NCI-H2029 treated with DMSO at 0.1 percent for 48 hours (cell line): ENCODE data around the gene SLITRK3.

Source experiments
- DNase-seq: peaks from one replicate; lab custom pipeline; 2025; lab: John Stamatoyannopoulos, UW

SLITRK3 gene, protein sequence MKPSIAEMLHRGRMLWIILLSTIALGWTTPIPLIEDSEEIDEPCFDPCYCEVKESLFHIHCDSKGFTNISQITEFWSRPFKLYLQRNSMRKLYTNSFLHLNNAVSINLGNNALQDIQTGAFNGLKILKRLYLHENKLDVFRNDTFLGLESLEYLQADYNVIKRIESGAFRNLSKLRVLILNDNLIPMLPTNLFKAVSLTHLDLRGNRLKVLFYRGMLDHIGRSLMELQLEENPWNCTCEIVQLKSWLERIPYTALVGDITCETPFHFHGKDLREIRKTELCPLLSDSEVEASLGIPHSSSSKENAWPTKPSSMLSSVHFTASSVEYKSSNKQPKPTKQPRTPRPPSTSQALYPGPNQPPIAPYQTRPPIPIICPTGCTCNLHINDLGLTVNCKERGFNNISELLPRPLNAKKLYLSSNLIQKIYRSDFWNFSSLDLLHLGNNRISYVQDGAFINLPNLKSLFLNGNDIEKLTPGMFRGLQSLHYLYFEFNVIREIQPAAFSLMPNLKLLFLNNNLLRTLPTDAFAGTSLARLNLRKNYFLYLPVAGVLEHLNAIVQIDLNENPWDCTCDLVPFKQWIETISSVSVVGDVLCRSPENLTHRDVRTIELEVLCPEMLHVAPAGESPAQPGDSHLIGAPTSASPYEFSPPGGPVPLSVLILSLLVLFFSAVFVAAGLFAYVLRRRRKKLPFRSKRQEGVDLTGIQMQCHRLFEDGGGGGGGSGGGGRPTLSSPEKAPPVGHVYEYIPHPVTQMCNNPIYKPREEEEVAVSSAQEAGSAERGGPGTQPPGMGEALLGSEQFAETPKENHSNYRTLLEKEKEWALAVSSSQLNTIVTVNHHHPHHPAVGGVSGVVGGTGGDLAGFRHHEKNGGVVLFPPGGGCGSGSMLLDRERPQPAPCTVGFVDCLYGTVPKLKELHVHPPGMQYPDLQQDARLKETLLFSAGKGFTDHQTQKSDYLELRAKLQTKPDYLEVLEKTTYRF

DNA sequence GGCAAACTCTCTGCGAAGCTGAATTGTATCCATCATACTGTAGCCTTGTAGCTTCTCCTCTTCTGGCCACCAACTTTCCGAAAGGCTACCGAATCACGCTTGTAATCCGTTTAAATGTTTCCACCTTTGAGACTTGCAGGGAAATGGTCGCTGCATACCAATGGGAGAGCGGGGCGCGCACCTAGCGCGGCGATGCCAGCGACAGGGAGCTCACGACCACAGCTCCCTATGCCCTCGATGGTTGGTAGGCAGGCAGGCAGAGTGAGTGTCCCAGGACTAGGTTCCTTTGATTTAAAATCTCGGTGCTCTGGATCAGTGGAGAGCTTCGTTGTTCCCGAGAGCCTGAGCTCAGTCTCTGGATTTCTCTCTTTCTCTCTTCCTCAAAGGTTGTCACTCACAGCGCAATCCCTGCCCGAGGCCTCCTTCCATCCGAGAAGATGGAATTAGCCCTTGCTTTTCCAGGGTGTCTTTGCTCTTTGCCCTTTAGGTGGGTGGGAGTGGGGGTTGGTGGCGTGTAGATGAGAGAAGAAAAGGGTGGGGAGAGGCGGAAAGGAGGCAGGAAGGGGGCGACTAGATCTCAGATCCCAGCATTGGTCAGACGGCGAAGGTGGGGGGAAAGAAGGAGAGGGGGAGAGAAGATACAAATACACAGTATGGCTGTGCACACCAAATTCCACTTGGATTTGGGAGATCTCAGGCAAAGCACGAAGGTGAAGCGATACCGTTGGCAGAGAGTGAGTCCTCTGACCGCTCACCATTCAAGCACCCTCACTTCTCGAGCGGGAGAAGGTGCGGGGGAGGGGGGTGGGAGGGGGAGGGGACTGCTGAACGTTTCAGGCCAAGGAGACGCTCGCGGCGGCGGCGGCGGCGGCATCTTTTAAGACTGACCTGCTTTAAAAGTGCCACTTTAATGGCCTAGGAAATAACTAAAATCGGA lies at the start of gene SLITRK3:
Gene SLITRK3 (minus strand): TSS at position 745 of the 937 bp plus-strand sequence. CDS start 5,554 bp downstream, outside the sequence.
- no peak for DNase-seq

DNA sequence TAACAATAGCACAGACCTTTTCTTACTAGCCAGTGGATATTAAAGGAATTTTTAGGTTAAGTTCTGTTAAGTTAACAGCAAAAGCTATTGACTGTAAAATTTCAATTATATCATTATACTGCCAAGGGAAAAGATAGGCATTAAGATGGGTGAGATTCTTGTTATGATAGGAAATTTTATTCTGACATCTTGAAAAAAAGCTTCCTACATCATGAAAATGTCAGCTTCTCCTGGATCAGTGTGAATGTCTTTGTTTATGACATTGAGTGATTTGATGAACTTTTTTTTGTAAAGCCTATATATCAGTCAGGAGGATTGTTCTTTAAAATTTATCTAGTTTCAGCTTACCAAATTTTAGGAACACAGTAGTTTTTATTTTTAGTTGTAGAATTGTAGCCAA lies 47.4 kb upstream of the SLITRK3 start:
- DNase-seq, result no peak

DNA sequence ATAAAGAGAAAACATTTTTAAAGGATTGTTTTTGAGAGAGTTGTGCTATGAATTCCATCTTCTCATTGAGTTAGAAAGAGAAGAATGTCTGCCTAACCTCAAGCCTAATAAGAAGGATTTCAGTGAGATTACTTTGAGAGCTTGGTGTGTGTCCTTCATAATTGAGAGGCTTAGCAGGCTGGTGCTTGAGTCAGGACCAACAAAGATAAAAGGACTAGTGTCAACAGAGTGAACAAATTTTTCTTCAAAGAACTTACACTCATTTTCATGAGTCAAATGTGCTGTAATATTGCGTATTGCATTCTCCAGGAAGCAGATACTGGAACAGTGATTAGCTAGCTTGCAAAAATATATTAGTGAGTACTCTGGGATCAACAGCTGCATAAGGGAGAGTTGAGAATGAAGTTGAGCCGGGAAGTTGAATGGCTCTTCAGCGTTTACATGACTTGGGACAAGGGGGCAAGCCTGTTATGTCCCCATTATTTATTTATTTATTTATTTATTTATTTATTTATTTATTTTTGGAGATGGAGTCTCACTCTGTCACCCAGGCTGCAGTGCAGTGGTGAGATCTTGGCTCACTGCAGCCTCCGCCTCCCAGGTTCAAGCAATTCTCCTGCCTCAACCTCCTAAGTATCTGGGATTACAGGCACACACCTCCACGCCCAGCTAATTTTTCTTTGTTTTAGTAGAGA lies 37.5 kb upstream of the SLITRK3 start:
- no peak for DNase-seq

DNA sequence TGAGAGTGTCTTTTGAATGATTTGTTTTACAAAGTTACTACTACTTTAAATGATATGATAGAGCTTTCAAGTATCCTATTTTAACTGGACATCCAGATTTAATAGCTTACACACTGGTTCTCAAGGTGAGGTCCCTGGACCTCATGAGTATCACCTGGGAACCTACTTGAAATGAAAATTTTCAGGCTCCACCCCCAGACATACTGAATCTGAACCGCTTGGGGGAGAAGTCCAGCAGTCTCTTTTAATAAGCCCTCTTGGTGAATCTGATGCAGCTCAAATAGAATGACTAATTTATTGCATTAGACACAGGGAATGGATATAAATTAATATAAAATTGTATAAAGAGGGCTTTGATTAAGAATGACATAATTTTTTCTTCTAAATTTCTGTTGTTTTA lies 29.4 kb upstream of the SLITRK3 start:
- DNase-seq, result no peak

DNA sequence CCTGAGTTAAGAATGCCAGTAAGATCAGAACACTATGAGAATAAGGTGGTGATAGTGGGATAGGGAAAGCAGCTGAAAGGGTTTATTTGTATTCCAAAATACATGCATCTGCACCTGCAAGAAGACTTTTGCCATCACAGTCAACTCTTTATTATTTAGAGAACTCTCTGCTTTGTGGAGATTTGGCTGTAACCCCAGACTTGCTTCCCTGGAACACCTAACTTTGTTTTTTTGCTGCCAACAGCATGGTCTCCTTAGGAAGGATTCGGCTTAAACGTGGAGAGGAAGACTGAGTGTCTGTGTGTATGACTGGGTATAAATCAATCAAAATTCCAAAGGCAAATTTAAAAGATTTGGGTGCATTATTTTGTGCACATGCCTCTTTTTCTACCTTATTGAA lies 21.6 kb upstream of the SLITRK3 start:
- DNase-seq, result no peak

DNA sequence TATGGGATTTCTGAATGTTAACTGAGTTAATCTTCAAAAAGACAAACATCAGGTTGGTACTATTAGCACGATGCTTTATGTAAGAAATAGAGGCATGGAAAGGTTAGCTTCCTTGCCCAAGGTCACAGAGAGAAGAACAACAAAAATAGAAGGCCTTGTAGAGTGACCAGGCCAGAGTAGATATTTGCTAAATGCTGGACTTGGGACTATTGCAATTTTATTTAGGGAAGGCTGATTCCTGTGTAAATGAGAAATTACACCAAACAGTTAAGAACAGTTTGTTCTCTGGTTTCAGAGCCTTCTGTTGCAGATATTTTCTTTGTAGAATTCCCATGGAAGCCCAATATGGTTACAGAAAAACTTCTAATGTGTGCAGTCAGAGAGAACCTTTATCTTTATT lies 16.4 kb upstream of the SLITRK3 start:
- DNase-seq, result no peak

DNA sequence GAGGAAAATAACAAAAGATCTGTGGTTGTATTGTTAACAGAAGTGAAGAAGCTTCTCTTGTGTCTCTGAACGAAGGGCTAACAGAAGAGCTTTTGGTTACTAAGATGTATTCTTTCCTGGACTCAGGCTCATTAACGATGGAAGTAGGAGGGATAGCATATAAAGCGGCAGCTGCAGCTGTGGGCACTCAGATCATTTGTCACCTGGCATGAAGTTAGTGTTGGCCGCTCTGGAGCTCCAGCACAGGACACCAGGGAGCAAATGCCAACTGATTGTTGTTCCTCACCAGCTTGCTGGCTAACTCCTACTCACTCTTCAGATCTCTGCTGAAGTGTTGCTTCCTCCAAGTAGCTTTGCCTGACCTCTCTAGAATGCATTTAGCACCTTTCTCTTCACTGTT lies 15.5 kb upstream of the SLITRK3 start:
- DNase-seq, result no peak

DNA sequence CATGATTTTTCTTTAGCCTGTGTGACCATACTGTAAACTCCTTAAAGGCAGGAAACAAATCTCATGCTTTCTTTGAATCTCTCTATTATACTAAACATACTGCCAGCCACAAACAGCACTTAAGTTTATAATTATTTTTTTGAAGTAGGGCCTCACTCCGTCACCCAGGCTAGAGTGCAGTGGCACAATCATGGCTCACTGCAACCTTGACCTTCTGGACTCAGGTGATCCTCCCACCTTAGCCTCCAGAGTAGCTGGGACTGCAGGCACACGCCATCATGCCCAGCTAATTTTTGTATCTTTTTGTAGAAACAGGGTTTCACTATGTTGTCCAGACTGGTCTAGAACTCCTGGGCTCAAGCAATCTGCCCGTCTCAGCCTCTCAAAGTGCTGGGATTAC lies 14.5 kb upstream of the SLITRK3 start:
- DNase-seq, result no peak

DNA sequence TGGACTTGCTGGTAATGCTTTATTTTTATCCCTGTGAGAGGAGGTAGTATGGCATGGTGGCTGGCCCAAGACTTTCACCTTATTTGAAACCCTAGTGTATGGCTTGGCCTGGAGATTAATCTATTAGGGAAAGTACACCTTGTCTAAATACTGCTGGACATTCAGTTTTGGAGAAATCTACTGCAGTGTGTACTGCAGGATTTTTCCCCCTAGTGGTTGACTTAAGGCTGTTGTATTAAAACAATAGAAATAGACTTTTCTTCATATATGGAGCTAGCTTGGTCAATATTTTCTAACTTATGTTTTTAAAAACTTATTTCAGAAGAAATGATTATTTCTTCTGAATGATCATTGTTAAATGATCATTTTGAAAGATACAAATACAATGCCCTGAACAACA lies 13.9 kb upstream of the SLITRK3 start:
- no peak for DNase-seq

DNA sequence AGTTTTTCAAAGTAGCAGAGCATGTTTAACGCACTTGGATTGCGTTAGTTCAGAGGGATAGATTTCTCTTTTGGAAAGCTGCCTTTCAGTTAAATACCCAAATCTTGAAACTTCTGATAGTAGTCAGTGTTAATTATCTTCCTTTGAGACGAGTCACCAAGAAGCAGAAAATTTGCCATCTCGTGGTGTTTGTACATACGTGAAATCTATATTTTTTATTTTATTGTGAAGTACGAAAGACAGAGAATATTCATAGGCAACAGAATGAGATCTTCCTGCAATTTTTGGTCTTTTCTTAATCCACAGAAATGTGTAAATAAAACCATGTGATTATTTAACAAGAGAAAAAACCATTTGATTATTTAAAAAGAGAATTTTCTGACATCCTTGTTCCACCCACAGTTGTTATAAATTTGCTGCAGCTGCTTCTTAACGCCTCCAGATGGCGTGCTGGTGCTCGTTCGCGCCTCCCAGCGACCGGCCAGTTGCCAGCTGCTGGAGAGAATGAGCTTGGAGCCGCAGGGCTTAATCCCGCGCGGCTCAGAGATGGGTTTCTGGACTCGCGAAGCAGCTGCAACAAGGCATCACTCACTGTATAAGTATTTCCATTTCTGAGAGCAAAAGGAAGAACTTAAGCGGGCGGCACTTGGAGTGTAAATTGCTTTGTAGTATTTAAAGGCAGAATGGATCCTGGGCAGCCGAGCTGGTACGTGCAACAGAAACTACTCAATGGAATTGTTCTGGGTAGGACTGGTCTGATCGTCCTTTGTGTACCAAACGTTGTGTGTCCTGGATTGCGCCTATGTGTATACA lies 10.5 kb upstream of the SLITRK3 start:
- peak; percentile 79 for DNase-seq

DNA sequence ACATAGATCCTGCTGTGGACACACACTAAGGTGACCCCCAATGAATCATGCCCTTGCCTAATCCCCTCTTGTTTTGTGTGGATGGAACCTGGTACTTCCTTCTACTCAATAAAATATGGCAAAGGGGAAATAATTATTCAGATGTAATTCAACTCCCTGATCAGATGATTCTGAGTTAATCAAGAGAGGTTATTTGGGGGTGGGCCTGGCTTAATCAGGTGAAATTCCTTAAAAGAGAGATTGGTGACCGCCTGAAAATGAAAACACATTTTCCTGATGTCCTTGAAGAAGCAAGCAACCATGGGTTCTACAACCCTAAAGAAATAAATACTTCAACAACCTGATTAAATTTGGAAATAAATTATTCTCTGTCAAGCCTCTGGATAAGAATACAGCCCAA lies 8.3 kb upstream of the SLITRK3 start:
- no peak for DNase-seq

DNA sequence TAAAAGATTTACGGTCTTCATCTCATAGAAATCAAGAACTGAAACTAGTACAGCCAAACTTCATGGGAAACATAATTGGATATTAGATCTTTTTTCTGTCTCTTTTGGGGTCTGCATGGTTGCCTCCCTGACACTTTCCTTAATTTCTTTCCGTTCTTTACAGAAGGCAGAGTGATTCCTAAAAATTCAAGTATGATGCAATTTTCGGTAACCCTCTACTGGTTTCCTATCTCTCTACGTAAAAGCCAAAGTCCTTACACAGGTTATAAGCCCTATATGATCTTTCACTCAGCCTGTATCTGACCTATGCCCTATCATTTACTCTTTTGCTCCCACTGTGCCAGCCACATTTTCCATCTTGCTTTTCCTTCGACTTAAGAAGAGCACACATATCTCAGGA lies 6.8 kb upstream of the SLITRK3 start:
- DNase-seq, result no peak

DNA sequence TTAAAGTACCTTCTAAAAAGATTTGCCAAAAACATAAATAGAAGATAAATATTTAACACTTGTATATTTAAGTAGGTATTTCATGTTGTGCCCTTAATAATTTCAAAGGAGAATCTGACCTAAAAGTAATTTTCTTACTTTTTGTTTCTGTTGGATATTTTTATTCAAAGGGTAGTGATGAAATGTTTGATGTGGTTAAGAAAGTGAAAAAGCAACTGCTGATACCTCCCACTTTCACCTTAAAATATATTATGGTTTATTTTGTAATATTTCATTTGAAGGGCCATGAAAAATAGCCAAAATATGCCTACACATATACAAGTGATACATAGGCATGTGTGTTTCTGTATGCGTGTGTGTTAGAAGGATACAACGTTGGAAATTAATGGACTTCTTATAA lies 5.8 kb upstream of the SLITRK3 start:
- no peak for DNase-seq

DNA sequence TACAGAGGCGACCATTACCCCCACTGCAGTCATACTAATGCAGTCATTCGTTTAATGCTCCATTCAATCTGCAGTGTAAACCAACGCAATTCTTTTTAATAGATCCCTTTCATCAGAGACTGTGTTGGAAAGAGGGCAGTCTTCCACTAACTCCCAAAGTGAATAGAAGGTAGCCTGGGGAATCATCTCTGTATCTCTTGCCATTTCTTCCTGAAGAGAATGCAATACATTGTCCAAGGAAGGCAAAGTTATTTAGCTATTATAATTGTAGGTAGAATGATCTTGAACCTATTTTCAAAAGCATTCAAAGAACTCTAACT lies 1.3 kb upstream of the SLITRK3 start:
- DNase-seq, result no peak

DNA sequence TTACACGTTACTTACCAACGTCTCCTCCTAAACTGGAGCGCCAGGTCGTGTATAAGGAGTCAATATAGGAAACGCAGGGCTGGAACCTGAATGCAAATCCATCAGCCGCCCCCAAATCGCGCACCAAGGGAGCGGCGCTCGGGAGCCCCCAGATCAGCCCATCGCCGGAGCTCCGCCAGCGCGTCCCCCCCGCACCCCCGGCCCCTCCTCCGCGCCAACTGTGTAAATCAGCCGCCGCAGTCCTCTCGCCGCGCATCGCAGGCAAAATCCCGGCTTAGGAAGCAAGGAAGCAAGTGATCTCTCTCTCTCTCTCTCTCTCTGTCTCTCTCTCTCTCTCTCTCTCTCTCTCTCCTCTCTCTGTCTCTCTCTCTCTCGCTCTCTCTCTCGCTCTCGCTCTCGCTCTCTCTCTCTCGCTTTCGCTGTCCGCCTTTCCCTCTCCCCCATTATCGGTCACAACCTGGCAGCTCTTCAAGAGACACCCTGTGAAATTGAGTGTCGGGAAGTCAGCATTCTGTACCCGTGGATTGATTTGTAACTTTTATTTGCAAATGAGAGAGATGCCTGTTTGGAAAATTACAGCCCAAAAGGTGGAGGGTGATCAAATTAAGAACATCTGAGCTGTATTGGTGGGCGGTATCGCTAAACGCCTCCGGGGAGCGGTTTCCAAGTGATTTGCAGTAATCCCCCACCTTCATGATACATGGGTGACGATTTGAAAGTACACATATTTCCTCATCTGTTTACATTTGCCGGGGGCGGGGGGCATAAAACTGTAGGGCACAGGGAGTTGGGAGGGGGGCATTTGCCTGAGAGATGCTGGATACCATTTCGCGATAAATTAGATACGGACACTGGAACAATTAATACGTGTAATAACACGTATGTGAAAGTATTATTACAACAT lies 645 bp upstream of the SLITRK3 start:
- no peak for DNase-seq

DNA sequence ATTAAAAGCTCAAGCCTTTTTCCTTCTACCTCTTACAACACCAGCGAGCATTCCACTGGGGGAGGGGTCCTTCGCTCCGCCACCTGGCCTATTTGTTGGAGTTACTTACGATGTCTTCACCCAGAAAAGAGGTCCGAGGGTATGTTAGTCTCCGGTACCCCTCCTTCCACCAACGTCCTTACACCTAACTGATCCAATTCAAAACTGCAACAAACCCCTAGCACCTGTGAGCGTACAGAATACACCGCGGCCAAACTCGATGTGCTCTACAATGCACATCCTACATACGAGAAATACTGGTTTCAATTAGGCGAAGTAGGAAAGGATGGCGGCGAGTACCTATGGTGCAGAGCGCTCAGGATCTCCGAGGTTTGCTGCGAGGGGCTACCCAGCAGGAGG lies 944 bp downstream of the SLITRK3 start:
- no peak for DNase-seq

DNA sequence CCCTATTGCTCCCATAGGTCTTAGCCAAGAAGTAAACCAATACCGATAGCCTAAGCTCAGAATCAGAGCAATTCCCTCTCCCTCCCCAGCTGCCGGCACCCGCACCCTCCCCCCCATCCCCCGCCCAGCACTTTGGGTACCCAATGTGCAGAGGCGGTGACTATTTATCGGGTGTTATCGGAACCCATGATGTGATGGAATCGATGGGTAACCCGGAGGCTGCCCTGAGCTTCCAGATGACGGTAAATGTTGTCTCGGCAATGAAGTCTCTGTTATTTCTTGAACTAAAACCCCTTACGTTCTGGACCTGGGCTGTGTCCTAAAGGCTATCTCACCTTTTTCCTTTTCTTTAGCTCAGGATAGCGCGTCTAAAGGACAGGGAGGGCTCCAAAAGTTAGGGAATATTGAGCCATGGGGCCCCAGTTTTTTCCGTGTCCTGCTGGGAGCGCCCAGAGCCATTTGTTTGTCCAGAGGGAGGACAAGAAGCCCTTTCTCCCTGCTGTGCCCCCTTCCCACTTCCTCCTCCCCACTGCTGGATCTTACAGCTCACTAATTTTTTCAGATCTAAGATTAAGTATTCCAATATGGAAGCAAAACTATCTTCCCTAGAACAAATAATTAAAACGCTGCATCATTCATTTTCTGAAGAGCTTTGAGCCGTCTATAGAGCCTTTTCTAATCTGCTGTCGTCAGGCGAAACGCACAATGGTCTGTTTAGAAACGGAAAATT lies 1.5 kb downstream of the SLITRK3 start:
- DNase-seq, result no peak

DNA sequence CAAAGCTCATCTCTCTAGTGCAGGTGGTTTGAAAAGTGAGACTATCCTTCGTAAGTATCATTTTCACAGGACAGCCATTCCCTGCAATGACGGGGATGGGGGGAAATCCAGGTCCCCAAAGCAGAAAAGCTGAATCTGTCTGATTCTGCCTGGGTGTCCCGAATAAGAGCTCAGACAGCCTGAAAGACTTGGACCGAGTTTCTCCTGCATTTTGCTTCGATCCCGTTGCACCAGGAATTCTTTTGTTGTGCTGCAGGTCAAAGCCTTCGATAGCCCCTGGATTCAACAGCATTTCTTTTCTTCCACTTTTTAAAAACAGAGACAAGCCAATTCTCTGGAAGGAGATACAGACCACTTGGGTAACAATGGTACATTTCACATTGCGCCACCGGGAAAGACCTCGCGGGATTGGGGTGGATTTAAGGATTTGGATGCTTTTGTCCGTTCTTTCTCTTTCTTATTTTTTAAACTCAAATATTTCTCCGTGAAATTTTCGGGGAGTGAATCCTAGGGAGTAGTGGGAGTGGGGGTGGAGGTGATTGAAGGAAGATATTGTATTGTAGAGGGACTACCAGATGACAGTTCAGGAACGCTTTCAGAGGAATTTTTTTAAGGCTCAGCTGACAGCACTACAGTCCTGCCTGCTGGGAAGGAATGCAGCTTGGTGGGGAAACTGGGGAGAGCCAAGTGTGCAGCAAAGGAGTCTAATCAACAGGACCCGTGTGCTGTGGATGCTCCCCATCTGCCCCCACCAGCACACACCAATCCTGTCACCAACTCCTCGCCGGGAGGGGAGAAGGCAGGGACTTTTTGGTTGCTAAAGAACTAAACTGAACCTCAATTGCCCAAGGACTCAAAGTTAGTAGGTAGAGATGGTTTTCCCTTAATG lies 2.6 kb downstream of the SLITRK3 start:
- no peak for DNase-seq
